Neural cell (in vitro differentiated cells): ENCODE measurements around the gene ROR1. TPM values are rescaled to one million over a fixed set of nuclear protein-coding genes. Genes with fewer than 3 reads are reported as not detected.

Experiments used
- H2AFZ ChIP-seq: fragments of 200-600, 300-800 bp; sonication (generic), shearing (Covaris generic); 2 replicates; pipeline ENCODE4 v1.6.0; 2014; ENCODE audit warnings: low read depth, mild to moderate bottlenecking, antibody characterized with exemption, low read length, moderate library complexity
- H3F3A ChIP-seq: fragments of 200-600 bp; shearing (Covaris generic); 2 replicates; pipeline ENCODE4 v1.6.1; 2016; ENCODE audit warnings: mild to moderate bottlenecking, moderate library complexity, mixed read lengths, antibody characterized with exemption, low read length; ENCODE audit not compliant: insufficient read depth, poor library complexity, severe bottlenecking
- H3K27ac ChIP-seq: fragments of 200-600, 300-800 bp; sonication (generic), shearing (Covaris generic); 2 replicates; pipeline ENCODE4 v1.5.1; 2014; ENCODE audit warnings: mild to moderate bottlenecking, low read length, moderate library complexity
- H3K27me3 ChIP-seq: fragments of 300-800, 200-600 bp; sonication (generic), shearing (Covaris generic); 2 replicates; pipeline ENCODE4 v1.6.0; 2014; ENCODE audit warnings: mild to moderate bottlenecking, low read depth, low read length, moderate library complexity; ENCODE audit not compliant: insufficient read depth
- H3K36me3 ChIP-seq: fragments of 300-800, 200-600 bp; sonication (generic), shearing (Covaris generic); 2 replicates; pipeline ENCODE4 v1.5.1; 2014; ENCODE audit warnings: mild to moderate bottlenecking, antibody characterized with exemption, low read length, moderate library complexity; ENCODE audit not compliant: insufficient read depth
- H3K4me2 ChIP-seq: fragments of 300-800, 200-600 bp; sonication (generic), shearing (Covaris generic); 2 replicates; pipeline ENCODE4 v1.6.0; 2014; ENCODE audit warnings: mild to moderate bottlenecking, low read length
- H3K4me3 ChIP-seq: fragments of 300-800, 200-600 bp; sonication (generic), shearing (Covaris generic); 2 replicates; pipeline ENCODE4 v1.5.1; 2014; ENCODE audit warnings: mild to moderate bottlenecking, low read length, moderate library complexity
- H3K79me2 ChIP-seq: fragments of 200-600 bp; shearing (Covaris generic); replicated peaks from 2 replicates; pipeline ENCODE4 v1.6.0; 2014; ENCODE audit warnings: mild to moderate bottlenecking, low read length, moderate library complexity; ENCODE audit not compliant: insufficient read depth
- H3K9ac ChIP-seq: fragments of 300-800, 200-600 bp; sonication (generic), shearing (Covaris generic); 2 replicates; pipeline ENCODE4 v1.6.1; 2016; ENCODE audit warnings: mild to moderate bottlenecking, low read length, mixed read lengths
- H3K9me2 ChIP-seq: fragments of 200-600 bp; shearing (Covaris generic); 2 replicates; pipeline ENCODE4 v1.6.1; 2016; ENCODE audit warnings: mild to moderate bottlenecking, low read length, mixed read lengths; ENCODE audit not compliant: insufficient read depth
- H3K9me3 ChIP-seq: fragments of 200-600, 300-800 bp; sonication (generic), shearing (Covaris generic); 2 replicates; pipeline ENCODE4 v1.6.1; 2016; ENCODE audit warnings: mild to moderate bottlenecking, mixed run types, low read length, moderate library complexity, mixed read lengths
- H4K20me1 ChIP-seq: fragments of 200-600 bp; shearing (Covaris generic); 2 replicates; pipeline ENCODE4 v1.6.1; 2016; ENCODE audit warnings: mild to moderate bottlenecking, mixed run types; ENCODE audit not compliant: insufficient read depth
- CTCF ChIP-seq: fragments of 450-650 bp; IDR thresholded peaks from 2 replicates; pipeline ENCODE4 v1.5.1; 2014; ENCODE audit warnings: antibody characterized with exemption, mild to moderate bottlenecking, moderate library complexity; ENCODE audit not compliant: poor library complexity, severe bottlenecking
- EP300 ChIP-seq: fragments of 450-650 bp; conservative IDR thresholded peaks from 2 replicates; pipeline ENCODE4 v1.6.1; 2014; ENCODE audit warnings: antibody characterized with exemption, mild to moderate bottlenecking, moderate library complexity; ENCODE audit not compliant: poor library complexity, severe bottlenecking
- EZH2 ChIP-seq: fragments of 200-600, 300-800 bp; shearing (Covaris generic), sonication (generic); IDR thresholded peaks from 2 replicates; pipeline ENCODE4 v1.6.1; 2014; ENCODE audit warnings: antibody characterized with exemption, low read length, borderline replicate concordance, mild to moderate bottlenecking; ENCODE audit not compliant: insufficient read depth, poor library complexity, severe bottlenecking
- MXI1 ChIP-seq: fragments of 450-650 bp; conservative IDR thresholded peaks from 2 replicates; pipeline ENCODE4 v1.6.1; 2014; ENCODE audit warnings: antibody characterized with exemption, mild to moderate bottlenecking; ENCODE audit not compliant: poor library complexity, severe bottlenecking
- POLR2AphosphoS5 ChIP-seq: IDR thresholded peaks from 2 replicates; pipeline ENCODE4 v1.6.1; 2012
- RAD21 ChIP-seq: fragments of 450-650 bp; conservative IDR thresholded peaks from 2 replicates; pipeline ENCODE4 v1.6.1; 2014; ENCODE audit warnings: antibody characterized with exemption, mild to moderate bottlenecking, moderate library complexity
- REST ChIP-seq: IDR thresholded peaks from 2 replicates; pipeline ENCODE4 v1.6.1; 2012; ENCODE audit warnings: borderline replicate concordance
- SMC3 ChIP-seq: fragments of 450-650 bp; conservative IDR thresholded peaks from 2 replicates; pipeline ENCODE4 v1.6.1; 2014; ENCODE audit warnings: antibody characterized with exemption, mild to moderate bottlenecking, moderate library complexity; ENCODE audit not compliant: poor library complexity
- TAF1 ChIP-seq: IDR thresholded peaks from 2 replicates; pipeline ENCODE4 v1.6.1; 2012; ENCODE audit warnings: low read depth
- polyA plus RNA-seq: library from polyadenylated mRNA; depleted of rRNA; stranded (reverse); fragments of >200 nt; gene quantifications from 2 replicates; pipeline ENCODE4 v1.2.3, GENCODE V29; 2014

ROR1 gene
- polyA plus RNA-seq, 1 donor from 2014 or later, result 0.27 TPM

DNA sequence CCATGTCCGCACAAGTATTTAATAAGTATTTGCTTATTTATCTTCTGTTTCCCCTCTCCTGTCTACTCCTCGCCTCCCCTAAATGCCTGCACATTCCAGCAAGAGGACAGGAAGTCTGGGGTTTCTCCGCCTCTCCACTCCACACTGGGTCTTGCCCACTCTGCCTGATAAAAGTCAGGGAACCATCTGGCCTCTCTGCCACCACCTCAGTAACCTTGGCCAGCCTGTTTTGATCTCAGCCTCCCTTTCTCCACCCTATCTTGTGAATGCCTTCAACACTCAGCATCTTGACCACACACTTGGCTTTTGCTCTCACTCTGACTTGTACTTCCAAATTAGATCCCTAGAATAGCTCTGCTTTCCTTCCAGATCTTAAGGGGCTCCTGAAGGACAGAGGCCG is 264.3 kb downstream of the ROR1 start:
- no peak overlapping the region for H3K4me3 ChIP-seq
- H3K27ac ChIP-seq, result no peak overlapping the region
- H3K36me3 ChIP-seq, result no peaks in the 10 kb centered on the region
- no peak overlapping the region for H3K9ac ChIP-seq
- no peak overlapping the region for H3K4me2 ChIP-seq
- no peaks in the 10 kb centered on the region for H4K20me1 ChIP-seq
- H3K9me2 ChIP-seq, result no peaks in the 10 kb centered on the region
- no peak overlapping the region for H2AFZ ChIP-seq
- no peaks in the 10 kb centered on the region for H3F3A ChIP-seq
- no peaks in the 10 kb centered on the region for H3K79me2 ChIP-seq
- no peak for TF ChIP-seq POLR2AphosphoS5
- no peak for TF ChIP-seq CTCF
- no peak for TF ChIP-seq EP300
- no peak for TF ChIP-seq TAF1
- no peak for TF ChIP-seq EZH2
- no peak for TF ChIP-seq REST
- no peak for TF ChIP-seq SMC3
- TF ChIP-seq RAD21, result no peak
- TF ChIP-seq MXI1, result no peak
- H3K9me3 ChIP-seq, result no peaks in the 10 kb centered on the region
- H3K27me3 ChIP-seq, result no peaks in the 10 kb centered on the region

DNA sequence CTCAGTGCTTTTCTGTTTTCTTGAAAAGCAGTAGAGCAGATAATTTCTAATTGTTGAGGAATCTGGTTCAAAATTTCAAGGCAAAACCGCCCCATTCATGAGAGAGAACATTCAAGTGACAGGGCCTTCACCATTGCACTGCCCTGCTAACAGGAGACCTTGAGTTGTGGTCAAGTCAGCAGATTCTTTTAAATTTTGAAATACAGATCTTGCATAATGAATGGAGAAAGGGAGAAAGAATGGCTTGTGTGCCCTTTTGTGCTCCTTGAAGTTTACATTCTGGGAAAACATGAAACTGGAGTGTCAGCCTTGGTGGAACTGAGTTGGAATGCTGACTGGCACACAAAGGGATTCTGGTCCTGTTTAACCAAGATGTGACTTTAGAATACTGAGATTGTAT is 265.1 kb downstream of the ROR1 start:
- Histone ChIP-seq H3K4me3 (no peak overlapping the region), H3K4me2 (no peak overlapping the region), H3K79me2 (no peaks in the 10 kb centered on the region), H3F3A (no peaks in the 10 kb centered on the region), H3K27me3 (no peaks in the 10 kb centered on the region), H4K20me1 (no peaks in the 10 kb centered on the region), H3K9ac (no peak overlapping the region), H2AFZ (no peak overlapping the region), H3K27ac (no peak overlapping the region), H3K9me3 (no peaks in the 10 kb centered on the region), H3K9me2 (no peaks in the 10 kb centered on the region), H3K36me3 (no peaks in the 10 kb centered on the region)
- TF ChIP-seq RAD21, result no peak
- TF ChIP-seq REST, result no peak
- TF ChIP-seq TAF1, result no peak
- TF ChIP-seq POLR2AphosphoS5, result no peak
- TF ChIP-seq CTCF, result no peak
- TF ChIP-seq SMC3, result no peak
- TF ChIP-seq EP300, result no peak
